Mesendoderm (in vitro differentiated cells): ENCODE results near the gene MTUS2.
A peak's percentile ranks its signal among the peaks of the same experiment; 100 is the strongest.

Experiments
- DNase-seq: peaks from one replicate; pipeline ENCODE4 v3.0.0; 2013
- H2AK5ac ChIP-seq: 2 replicates; pipeline ENCODE4 v1.6.1; 2013; ENCODE audit warnings: low read length, inconsistent platforms
- H2BK120ac ChIP-seq: 2 replicates; pipeline ENCODE4 v1.6.1; 2013; ENCODE audit warnings: low read depth, mild to moderate bottlenecking, low read length, moderate library complexity, mixed read lengths
- H2BK15ac ChIP-seq: replicated peaks from 2 replicates; pipeline ENCODE4 v1.6.1; 2013; ENCODE audit warnings: low read depth, mild to moderate bottlenecking, moderate library complexity
- H2BK5ac ChIP-seq: 2 replicates; pipeline ENCODE4 v1.6.1; 2013; ENCODE audit warnings: low read length, inconsistent platforms
- H3K18ac ChIP-seq: 2 replicates; pipeline ENCODE4 v1.6.1; 2013; ENCODE audit warnings: mild to moderate bottlenecking, low read length, mixed read lengths
- H3K23ac ChIP-seq: one replicate; pipeline ENCODE4 v1.6.1; 2013; ENCODE audit warnings: low read length
- H3K27ac ChIP-seq: 2 replicates; pipeline ENCODE4 v1.5.1; 2013; ENCODE audit warnings: low read depth, mild to moderate bottlenecking, inconsistent platforms, low read length, moderate library complexity
- H3K27me3 ChIP-seq: 2 replicates; pipeline ENCODE4 v1.6.1; 2013; ENCODE audit warnings: low read length, control low read depth, mild to moderate bottlenecking, inconsistent platforms; ENCODE audit not compliant: insufficient read depth, poor library complexity
- H3K36me3 ChIP-seq: 2 replicates; pipeline ENCODE4 v1.6.1; 2013; ENCODE audit warnings: low read length, inconsistent platforms; ENCODE audit not compliant: control insufficient read depth, insufficient read depth
- H3K4ac ChIP-seq: one replicate; pipeline ENCODE4 v1.6.1; 2013; ENCODE audit warnings: low read depth, mild to moderate bottlenecking, low read length, moderate library complexity
- H3K4me1 ChIP-seq: 2 replicates; pipeline ENCODE4 v1.6.1; 2013; ENCODE audit warnings: low read depth, low read length, inconsistent platforms; ENCODE audit not compliant: control insufficient read depth
- H3K4me2 ChIP-seq: 2 replicates; pipeline ENCODE4 v1.6.1; 2013; ENCODE audit warnings: low read length
- H3K4me3 ChIP-seq: 2 replicates; pipeline ENCODE4 v1.5.1; 2013; ENCODE audit warnings: mild to moderate bottlenecking, low read length
- H3K56ac ChIP-seq: one replicate; pipeline ENCODE4 v1.6.1; 2013; ENCODE audit warnings: low read length
- H3K79me1 ChIP-seq: 2 replicates; pipeline ENCODE4 v1.6.1; 2013; ENCODE audit warnings: low read length, inconsistent platforms
- H3K79me2 ChIP-seq: 2 replicates; pipeline ENCODE4 v1.6.1; 2013; ENCODE audit warnings: mild to moderate bottlenecking, low read length; ENCODE audit not compliant: control insufficient read depth, insufficient read depth
- H3K9ac ChIP-seq: 2 replicates; pipeline ENCODE4 v1.6.1; 2013; ENCODE audit warnings: low read length, inconsistent platforms
- H4K5ac ChIP-seq: one replicate; pipeline ENCODE4 v1.6.1; 2013; ENCODE audit warnings: low read length
- H4K8ac ChIP-seq: one replicate; pipeline ENCODE4 v1.6.1; 2013; ENCODE audit warnings: low read depth, mild to moderate bottlenecking, control low read depth, low read length, moderate library complexity
- WGBS: extraction: QIAGEN DNeasy Blood & Tissue Kit; methylation state at CpG from one replicate; pipeline ENCODE4 v1.1.7; 2013; ENCODE audit warnings: low lambda C conversion rate, missing lambda C conversion rate; ENCODE audit not compliant: insufficient coverage; ENCODE audit errors: extremely low coverage; 5-methylcytosine and 5-hydroxymethylcytosine counted together

The MTUS2 gene

DNA sequence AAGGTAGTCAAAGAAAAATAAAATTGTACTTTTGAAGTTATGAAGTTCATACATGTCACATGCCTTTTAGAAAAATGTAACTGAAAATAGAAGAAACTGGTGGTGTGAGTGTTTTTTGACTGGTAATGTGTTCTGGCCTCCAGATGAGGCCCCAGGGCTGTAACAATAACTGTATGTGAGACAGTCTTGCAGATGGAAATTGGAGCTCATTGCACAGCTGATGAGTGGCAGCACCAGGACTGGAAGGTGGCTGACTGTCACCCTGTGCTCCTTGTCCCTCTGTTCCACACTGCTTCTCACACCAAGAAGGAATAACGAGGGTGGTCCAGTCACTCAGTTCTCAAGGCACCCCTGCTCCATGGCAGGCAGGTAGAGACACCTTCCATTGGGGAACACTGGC lies 559.7 kb downstream of the MTUS2 start:
- DNase-seq, result no peak
- Histone ChIP-seq H3K23ac (no peak overlapping the region), H3K18ac (no peak overlapping the region), H3K79me1 (no peaks in the 10 kb centered on the region), H3K4me3 (no peak overlapping the region), H3K4me1 (no peaks in the 10 kb centered on the region), H4K8ac (no peak overlapping the region), H3K79me2 (no peaks in the 10 kb centered on the region), H2AK5ac (no peak overlapping the region), H3K27me3 (no peaks in the 10 kb centered on the region), H3K4ac (no peak overlapping the region), H3K4me2 (no peak overlapping the region), H3K27ac (no peak overlapping the region), H2BK5ac (no peak overlapping the region), H2BK15ac (no peak overlapping the region), H3K36me3 (no peaks in the 10 kb centered on the region), H2BK120ac (no peak overlapping the region), H3K9ac (no peak overlapping the region), H4K5ac (no peak overlapping the region), H3K56ac (no peak overlapping the region)
- no CpG with 5 or more reads among the region's 1 CpG for WGBS

DNA sequence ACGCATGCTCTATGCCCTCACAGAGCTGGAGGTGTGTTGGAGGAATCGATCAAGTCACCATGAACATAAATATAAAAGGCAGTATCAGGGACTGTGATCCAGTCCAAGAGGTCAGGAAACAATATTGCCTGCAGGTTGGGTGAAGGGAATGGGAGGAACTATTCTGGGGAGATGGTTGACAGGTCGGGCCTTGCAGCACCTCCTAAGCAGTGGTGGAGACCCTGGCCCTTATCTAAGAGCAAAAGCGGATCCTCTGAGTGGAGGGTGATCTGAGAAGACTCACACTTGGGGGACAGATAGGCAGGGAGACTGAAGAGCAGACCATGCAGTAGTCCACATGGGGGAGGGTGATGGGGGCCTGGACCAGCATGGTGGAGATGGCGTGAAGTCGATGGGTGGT lies 561.9 kb downstream of the MTUS2 start:
- no peak overlapping the region for H3K27ac ChIP-seq
- no peaks in the 10 kb centered on the region for H3K79me2 ChIP-seq
- no peak overlapping the region for H3K4me3 ChIP-seq
- H3K9ac ChIP-seq, result no peak overlapping the region
- H3K27me3 ChIP-seq, result no peaks in the 10 kb centered on the region
- no peak overlapping the region for H3K18ac ChIP-seq
- H2BK5ac ChIP-seq, result no peak overlapping the region
- 100% methylated on average over 2 of the region's 6 CpGs for WGBS
- no peak overlapping the region for H3K4ac ChIP-seq
- H4K5ac ChIP-seq, result no peak overlapping the region
- no peak overlapping the region for H3K4me2 ChIP-seq
- H2AK5ac ChIP-seq, result no peak overlapping the region
- no peaks in the 10 kb centered on the region for H3K4me1 ChIP-seq
- no peak overlapping the region for H2BK15ac ChIP-seq
- DNase-seq, result no peak
- H3K36me3 ChIP-seq, result no peaks in the 10 kb centered on the region
- H2BK120ac ChIP-seq, result no peak overlapping the region
- no peak overlapping the region for H4K8ac ChIP-seq
- H3K56ac ChIP-seq, result no peak overlapping the region
- no peak overlapping the region for H3K23ac ChIP-seq
- H3K79me1 ChIP-seq, result no peaks in the 10 kb centered on the region

DNA sequence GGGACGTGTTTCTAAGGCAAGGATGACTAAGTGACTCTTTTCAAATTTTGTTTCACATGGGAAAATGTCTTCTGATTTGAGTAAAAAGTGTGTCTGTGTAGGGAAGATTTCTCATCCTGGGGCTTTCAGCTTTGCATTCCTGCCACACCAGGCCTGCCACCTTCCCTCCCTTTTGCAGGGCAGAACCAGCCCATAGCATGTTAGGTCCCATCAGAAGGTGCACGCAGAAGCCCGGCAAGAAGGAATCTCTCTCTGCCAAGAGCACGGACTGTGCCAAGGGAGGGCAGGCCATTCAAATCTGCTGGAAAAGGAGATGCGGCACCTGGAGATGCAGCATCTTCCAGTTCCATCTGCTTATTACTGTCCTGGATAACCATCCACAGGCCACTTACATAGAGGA lies 563.3 kb downstream of the MTUS2 start:
- Histone ChIP-seq H3K4me3 (no peak overlapping the region), H3K18ac (no peak overlapping the region), H3K27ac (no peak overlapping the region), H3K4ac (no peak overlapping the region), H3K4me2 (no peak overlapping the region), H4K8ac (no peak overlapping the region), H3K9ac (no peak overlapping the region), H3K36me3 (no peaks in the 10 kb centered on the region), H3K56ac (no peak overlapping the region), H3K23ac (no peak overlapping the region), H2AK5ac (no peak overlapping the region), H3K4me1 (no peaks in the 10 kb centered on the region), H4K5ac (no peak overlapping the region), H2BK15ac (no peak overlapping the region), H2BK5ac (no peak overlapping the region), H3K27me3 (no peaks in the 10 kb centered on the region), H2BK120ac (no peak overlapping the region), H3K79me2 (no peaks in the 10 kb centered on the region), H3K79me1 (no peaks in the 10 kb centered on the region)
- no CpG with 5 or more reads among the region's 5 CpGs for WGBS
- DNase-seq, result no peak

DNA sequence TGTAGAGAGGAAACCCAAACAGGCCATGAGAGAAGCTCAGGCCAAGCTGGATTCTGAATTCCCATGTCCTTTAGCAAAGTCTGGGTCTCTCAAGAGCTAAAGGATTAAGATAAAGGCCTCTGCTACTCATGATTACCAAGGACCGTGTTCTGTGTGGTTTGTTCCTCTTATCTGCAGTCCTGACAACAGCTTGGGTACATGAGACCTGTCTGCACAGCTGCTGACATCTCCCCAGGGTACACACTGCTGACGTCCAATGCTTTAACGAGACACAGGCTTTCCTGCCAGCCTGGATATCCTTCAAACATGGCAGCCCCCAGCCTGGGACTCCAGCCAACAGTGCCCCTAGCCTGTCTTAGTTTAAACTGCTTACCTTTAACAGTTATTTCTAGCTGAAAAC lies 564.3 kb downstream of the MTUS2 start:
- Histone ChIP-seq H3K56ac (no peak overlapping the region), H2BK120ac (no peak overlapping the region), H3K27ac (no peak overlapping the region), H3K36me3 (no peaks in the 10 kb centered on the region), H4K5ac (no peak overlapping the region), H2BK5ac (no peak overlapping the region), H3K27me3 (no peaks in the 10 kb centered on the region), H2BK15ac (no peak overlapping the region), H3K4me3 (no peak overlapping the region), H3K4me1 (no peaks in the 10 kb centered on the region), H3K79me1 (no peaks in the 10 kb centered on the region), H2AK5ac (no peak overlapping the region), H3K9ac (no peak overlapping the region), H3K18ac (no peak overlapping the region), H3K79me2 (no peaks in the 10 kb centered on the region), H3K4ac (no peak overlapping the region), H3K4me2 (no peak overlapping the region), H3K23ac (no peak overlapping the region), H4K8ac (no peak overlapping the region)
- no CpG with 5 or more reads among the region's 3 CpGs for WGBS
- DNase-seq, result peak; percentile 62

DNA sequence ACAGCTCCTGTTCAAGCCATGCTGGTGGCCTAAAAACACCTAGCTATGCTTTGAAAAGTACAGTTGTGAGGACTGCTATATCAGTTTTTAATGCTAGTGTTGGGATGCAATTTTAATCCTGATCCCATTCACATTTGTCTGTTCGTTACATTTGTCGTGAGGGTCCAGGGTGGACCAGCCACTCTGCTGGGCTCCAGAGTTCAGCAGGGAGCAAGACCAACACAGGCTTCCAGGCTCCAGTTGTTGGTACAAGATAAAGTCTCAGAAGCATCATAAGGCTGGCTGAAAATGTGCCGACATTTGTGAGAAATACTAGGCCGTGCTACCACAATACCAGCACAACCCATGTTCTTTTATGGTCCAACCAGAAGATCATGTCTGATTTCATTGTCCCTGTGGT lies 564.7 kb downstream of the MTUS2 start:
- Histone ChIP-seq H3K27ac (no peak overlapping the region), H3K27me3 (no peaks in the 10 kb centered on the region), H4K5ac (no peak overlapping the region), H3K56ac (no peak overlapping the region), H3K18ac (no peak overlapping the region), H2AK5ac (no peak overlapping the region), H2BK120ac (no peak overlapping the region), H3K79me1 (no peaks in the 10 kb centered on the region), H4K8ac (no peak overlapping the region), H3K4ac (no peak overlapping the region), H3K4me3 (no peak overlapping the region), H3K23ac (no peak overlapping the region), H2BK15ac (no peak overlapping the region), H3K79me2 (no peaks in the 10 kb centered on the region), H2BK5ac (no peak overlapping the region), H3K4me1 (no peaks in the 10 kb centered on the region), H3K9ac (no peak overlapping the region), H3K4me2 (no peak overlapping the region), H3K36me3 (no peaks in the 10 kb centered on the region)
- no CpG with 5 or more reads among the region's 4 CpGs for WGBS
- no peak for DNase-seq

DNA sequence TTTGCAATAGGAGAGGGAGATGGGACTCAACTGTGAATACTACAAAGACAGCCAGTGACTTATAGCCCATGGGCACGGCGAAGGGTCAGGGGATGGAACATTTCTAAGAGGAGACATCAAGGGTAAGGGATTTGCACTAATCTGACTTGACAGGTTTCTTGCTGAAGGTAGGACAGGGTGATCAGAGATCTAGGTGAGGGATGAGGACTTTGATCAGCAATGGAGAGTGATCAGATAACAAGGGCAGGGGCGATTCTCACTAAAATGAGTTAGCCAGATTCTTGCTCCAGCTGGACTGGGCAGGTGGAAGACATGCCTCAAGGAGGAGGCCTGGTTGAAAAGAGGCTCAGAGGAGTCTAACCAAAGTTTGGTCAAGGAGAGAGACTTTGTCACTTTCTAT lies 566.1 kb downstream of the MTUS2 start:
- Histone ChIP-seq H3K79me2 (no peaks in the 10 kb centered on the region), H3K56ac (no peak overlapping the region), H2AK5ac (no peak overlapping the region), H3K4me1 (no peaks in the 10 kb centered on the region), H4K5ac (no peak overlapping the region), H3K4me2 (no peak overlapping the region), H3K23ac (no peak overlapping the region), H3K4me3 (no peak overlapping the region), H4K8ac (no peak overlapping the region), H2BK5ac (no peak overlapping the region), H3K18ac (no peak overlapping the region), H3K27ac (no peak overlapping the region), H2BK15ac (no peak overlapping the region), H3K27me3 (no peaks in the 10 kb centered on the region), H3K4ac (no peak overlapping the region), H2BK120ac (no peak overlapping the region), H3K79me1 (no peaks in the 10 kb centered on the region), H3K36me3 (no peaks in the 10 kb centered on the region), H3K9ac (no peak overlapping the region)
- no peak for DNase-seq
- no CpG with 5 or more reads among the region's 3 CpGs for WGBS
